EL (cell line): ENCODE data around the gene HEG1.
"Not testable (repeated sequence)": the region's sequence is repeated elsewhere in the genome, so short reads cannot be mapped to it uniquely, and the experiment has no call there.

Experiments
- DNase-seq: peaks from one replicate; pipeline ENCODE4 v3.0.0-alpha.2; 2016

HEG1 gene

DNA sequence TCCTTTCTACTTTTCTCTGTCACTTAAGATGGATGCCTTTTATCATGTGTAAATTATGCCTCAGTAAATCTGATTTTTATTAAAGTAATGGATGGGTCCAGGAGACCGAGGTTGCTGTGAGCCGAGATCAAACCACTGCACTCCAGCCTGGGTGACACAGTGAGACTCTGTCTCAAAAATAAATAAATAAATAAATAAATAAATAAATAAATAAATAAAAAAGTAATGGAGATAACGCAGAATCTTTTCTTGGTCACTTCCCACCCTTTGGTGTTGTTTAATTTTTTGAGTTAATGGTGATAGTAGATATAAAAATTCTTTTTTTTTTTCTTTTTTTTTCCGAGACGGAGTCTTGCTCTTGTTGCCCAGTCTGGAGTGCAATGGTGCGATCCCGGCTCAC is 77.2 kb downstream of the HEG1 start:
- DNase-seq: no peak

DNA sequence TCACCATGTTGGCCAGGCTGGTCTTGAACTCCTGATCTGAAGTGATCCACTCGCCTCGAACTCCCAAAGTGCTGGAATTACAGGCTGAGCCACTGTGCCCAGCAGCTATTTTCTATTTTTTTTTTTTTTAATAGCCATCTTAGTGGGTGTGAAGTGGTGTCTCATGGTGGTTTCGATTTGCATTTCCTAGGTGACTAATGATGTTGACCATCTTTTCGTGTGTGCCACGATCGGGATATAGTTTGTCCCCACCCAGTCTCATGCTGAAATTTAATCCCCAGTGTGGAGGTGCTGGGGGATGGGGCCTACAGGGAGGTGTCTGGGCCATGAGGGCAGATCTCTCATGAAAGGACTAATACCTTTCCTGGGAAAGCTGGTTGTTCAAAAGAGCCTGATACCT is 79.4 kb downstream of the HEG1 start:
- no peak for DNase-seq

DNA sequence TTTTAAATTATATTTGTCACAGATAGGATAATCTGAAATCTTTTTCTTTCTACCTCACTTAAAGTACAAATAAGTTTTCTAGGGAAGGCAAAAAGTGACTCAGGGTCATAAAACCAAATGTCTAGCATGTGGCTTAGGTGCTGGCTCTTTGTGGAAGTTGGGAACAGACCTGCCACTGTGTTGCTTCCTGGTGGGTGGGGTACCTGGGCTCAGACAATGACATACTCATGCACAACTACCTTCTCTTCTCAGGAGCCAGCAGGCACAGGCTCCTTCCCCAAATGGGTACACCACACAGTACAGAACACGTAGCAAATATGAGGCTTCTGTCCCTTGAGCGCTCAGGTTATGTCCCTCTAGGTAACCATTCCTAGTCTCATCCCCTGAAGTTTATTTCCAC is 81.1 kb downstream of the HEG1 start:
- DNase-seq: no peak

- DNase-seq: no peak
Observed at GRCh38 chr3:124973290-124973689, 82.5 kb downstream of the HEG1 start.

DNA sequence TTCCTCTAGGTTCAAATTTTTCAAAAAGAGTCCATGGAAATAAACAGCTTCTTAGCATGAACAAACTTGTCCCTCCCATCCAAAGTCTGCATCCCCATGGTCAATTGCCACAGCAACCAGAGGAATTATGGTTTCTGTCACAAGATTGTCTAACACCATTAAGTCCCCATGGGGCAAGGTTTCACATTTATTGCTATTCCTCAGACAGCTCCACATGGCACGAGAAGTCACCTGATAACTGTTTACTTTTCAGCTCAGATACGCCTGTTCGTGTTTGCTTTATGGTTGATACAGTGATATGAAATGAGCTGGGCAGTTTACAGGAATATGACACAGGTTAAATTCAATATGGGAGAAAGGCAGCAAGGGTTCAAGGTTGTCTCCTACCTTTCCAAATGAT is 83.3 kb downstream of the HEG1 start:
- no peak for DNase-seq

DNA sequence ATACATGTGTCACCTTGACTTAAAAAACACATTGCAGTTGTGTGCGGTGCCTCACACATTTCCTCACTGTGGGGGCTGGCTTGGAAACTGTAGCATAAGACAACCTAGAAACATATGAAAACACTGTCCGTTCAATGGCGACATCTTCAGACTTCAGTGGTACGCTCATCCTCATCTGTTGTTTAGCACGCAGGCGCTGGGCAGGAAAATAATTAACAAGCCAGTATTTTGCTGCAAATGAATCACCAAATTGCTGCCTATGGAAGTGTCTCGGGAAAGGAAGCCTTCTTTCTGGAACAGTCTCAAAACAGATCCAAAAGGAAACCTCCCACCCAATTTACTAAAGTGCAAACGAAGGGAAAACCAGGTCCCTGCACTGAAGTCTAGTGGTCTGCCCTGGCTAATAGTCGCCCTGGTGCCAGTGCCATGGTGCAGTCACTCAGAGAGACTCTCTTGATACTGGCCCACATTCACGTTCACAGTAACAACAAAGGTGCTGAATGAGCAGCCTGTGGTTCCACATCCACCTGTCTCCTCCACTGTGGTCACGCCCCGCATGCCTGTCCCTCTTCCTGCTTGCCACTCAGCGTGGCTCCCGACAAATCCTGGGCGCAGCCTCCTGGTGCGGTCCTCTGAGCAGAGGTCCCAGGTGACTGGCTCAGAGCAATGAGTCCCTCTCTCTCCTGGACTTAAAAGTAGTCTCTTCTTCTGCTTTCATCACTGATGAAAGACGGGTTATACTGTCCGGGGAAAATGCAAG is 85.7 kb downstream of the HEG1 start:
- DNase-seq: no peak

DNA sequence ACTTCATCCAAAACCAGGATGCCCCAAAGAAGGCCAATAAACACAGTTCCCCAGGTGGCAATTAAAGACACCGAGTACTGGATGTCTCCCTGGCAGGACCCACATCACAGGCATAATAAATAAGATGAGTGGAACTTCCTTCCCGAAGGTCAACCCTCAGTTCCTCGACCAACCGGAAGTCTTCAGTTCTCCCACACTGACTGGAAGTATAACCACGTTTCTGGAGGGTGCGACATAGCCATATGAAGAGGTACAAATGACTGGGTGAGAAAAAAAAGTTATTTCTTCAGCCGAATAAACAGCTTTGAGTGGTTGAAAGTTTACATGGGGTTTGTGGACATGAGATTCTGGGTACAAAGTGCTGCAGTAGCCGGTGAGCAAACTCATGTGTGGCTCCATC is 86.6 kb downstream of the HEG1 start:
- DNase-seq: no peak

DNA sequence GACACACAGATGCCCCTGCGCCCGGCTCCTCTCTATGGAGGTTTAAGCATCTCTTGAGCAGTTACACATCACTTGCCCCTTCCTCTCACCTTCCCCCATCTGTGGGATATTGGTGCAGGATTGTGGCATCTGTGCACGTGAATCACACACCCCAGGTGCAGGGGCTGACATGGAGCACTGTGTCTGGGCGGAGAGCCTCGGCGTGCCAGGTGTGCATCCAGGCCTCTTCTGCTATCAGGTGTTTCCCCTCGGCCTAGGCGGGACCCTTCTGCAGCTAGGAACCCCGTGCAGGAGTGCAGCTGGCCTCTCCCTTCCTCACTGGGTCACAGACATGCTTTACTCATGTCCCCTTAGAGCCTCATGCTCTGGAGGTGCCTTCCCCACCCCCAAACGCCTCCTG is 87.8 kb downstream of the HEG1 start:
- no peak for DNase-seq

GRCh38 chr3:124966521-124967445 is 89.0 kb downstream of the HEG1 start:
- DNase-seq: no peak

- DNase-seq: no peak
Observed at GRCh38 chr3:124965413-124965812, 90.4 kb downstream of the HEG1 start.

DNA sequence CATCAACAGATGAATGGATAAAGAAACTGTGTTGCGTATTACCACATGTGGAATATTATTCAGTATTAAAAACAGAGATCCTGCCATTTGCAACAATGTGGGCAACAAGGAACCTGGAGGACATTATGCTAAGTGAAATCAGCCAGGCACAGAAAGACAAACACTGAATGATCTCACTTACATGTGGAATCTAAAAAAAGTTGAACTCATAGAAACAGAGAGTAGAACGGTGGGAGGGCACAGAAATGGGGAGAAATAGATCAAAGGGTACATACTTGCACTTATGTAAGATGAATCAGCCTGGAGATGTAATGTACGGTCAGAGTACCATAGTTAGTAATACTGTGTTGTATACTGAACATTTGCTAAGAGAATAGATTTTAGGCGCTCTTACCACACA is 91.4 kb downstream of the HEG1 start:
- DNase-seq: no peak

- DNase-seq: no peak
Observed at GRCh38 chr3:124963755-124964154, 92.0 kb downstream of the HEG1 start.

- no peak for DNase-seq
Observed at GRCh38 chr3:124962403-124962940, 93.3 kb downstream of the HEG1 start.

DNA sequence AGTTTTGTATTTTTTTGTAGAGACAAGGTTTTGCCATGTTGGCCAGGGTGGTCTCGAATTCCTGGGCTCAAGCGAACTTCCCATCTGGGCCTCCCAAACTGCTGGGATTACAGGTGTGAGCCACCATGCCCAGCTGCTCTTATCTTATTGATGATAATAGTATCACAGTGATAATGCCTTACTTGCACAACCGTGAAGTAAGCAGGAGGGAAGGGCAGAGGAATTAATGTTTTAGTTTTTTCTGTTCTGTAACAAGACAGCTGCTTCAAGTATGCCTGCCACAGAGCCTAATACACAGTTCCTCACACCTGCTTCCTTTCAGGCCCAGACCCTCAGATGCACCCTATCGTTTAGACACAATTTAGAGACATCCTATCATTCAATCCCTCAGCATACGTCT is 95.1 kb downstream of the HEG1 start:
- DNase-seq: no peak

DNA sequence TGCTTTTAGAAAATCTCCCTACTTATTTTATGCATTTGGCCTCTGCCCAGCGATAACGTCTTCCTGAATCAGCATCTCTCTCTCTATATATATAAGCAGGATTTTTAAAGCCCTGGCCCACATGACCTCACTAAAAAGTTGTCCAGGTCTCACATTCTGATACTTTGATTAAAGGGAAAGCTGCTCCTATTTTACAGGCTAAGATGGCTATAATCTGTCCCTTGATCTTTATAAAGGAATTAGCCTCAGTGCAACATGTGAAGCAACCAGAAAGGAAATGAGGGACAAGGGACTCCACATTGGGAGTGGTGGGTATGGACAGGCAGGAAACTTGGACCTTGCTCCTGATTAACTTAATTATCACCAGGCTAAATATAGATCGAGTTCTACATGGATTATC is 95.7 kb downstream of the HEG1 start:
- no peak for DNase-seq

- DNase-seq: not testable (repeated sequence)
Observed at GRCh38 chr3:124957951-124958350, 97.8 kb downstream of the HEG1 start.

- no peak for DNase-seq
Observed at GRCh38 chr3:124952282-124952855, 103.4 kb downstream of the HEG1 start.

DNA sequence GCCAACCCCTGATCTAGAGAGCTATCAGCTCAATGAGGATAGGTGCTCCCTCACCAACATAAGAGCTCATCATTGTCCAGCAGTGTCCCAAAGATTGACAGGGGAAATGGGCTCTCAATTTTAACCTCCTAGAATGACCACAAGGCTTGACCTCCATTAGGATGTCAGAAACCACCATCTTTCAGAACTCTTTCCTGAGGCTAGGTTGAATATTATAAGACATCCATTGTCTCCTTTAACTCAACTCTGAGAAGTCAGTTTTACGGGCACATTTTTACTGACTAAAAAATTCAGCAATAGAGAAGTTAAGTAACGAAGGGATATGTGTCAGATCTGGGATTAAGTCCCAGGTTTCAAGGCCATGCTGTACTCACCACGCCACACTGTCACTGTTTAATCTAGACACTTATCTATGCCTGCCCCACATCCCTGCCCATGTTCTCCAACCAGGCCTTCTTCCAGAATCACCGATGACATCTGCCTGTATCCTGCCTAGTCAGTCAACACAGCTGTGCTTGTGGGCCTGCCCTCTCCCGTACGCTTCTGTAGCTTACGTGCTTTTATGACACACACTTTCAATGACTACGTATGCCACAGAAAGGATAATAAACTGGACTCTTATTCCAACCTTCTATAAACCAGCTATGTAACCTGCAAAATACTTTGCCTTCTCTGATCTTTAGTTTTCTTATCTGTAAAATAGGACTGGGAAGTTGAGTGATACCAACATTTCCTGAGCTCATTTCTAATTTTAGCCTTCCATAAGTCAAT is 104.1 kb downstream of the HEG1 start:
- DNase-seq: peak; percentile 58

GRCh38 chr3:124950026-124950425 is 105.8 kb downstream of the HEG1 start:
- no peak for DNase-seq

DNA sequence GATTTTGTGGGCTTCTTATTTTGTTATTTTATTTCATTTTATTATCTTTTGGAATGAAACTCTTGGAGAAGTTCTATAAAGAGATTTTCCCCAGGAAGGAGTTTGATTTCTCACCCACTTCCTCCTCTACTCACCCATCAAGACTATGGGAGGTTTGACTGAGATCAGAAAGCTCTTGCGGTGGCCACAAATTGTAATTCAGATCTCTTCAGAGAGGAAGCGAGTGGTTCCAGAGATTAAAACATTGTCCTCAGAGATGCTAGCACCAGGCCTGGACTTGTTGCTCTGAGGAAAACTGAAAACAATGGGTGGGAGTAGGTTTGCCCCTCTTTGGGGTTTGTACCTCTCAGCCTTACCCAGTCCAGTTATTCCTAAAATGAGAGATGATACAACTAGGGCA is 113.2 kb downstream of the HEG1 start:
- no peak for DNase-seq

GRCh38 chr3:124941771-124942170 is 114.0 kb downstream of the HEG1 start:
- no peak for DNase-seq

GRCh38 chr3:124939661-124940060 is 116.1 kb downstream of the HEG1 start:
- DNase-seq: no peak

DNA sequence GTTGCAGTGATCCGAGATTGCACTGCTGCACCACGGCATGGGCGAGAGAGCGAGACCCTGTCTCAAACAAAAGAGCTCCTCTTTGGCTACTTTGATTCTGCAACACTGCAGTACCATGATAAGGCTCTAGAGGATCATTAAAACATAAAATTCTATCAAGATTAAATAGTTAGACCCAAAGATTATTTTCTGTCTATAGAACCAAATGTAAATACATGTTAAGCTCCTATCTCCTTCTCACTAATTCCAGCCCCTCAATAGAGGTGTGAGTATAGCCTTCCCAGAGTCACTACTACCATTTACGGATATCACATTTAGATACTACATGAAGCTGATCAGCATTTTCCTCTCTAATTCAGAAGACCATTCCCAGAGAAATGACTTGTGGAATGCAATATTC is 116.9 kb downstream of the HEG1 start:
- no peak for DNase-seq
